Thoracic aorta (tissue), 2 donors: Measurements from ENCODE around the gene SCGN. TPM values are rescaled to one million over a fixed set of nuclear protein-coding genes. Genes with fewer than 3 reads are reported as not detected.

Source experiments
- ATAC-seq: fragments of 150-250 bp; one replicate; pipeline ENCODE4 v1.8.0; 2017; ENCODE audit warnings: low read depth; ENCODE audit not compliant: insufficient number of reproducible peaks, low FRiP score
- DNase-seq: peaks from one replicate; pipeline ENCODE4 v3.0.0-alpha.2; 2020; ENCODE audit warnings: low spot score
- H3K27ac ChIP-seq, 2 donors: fragments of 200-600 bp; sonication (generic); 1 replicate in 1 of 2; 2 replicates in 1 of 2; pipeline ENCODE4 v1.5.1; 2016; ENCODE audit warnings: mild to moderate bottlenecking in 2 of 2, moderate library complexity in 2 of 2
- H3K27me3 ChIP-seq: fragments of 200-600 bp; sonication (generic); replicated peaks from 2 replicates; pipeline ENCODE4 v1.6.0; 2016; ENCODE audit warnings: mild to moderate bottlenecking; ENCODE audit not compliant: insufficient read depth
- H3K36me3 ChIP-seq: fragments of 200-600 bp; sonication (generic); one replicate; pipeline ENCODE4 v1.5.1; 2016
- H3K4me1 ChIP-seq, 2 donors: fragments of 200-600 bp; sonication (generic); 1 replicate in 1 of 2; 2 replicates in 1 of 2; pipeline versions ENCODE4 v1.5.1 to v1.6.0; 2016; ENCODE audit warnings: low read depth in 2 of 2, mild to moderate bottlenecking in 1 of 2; ENCODE audit not compliant: control insufficient read depth in 1 of 2
- H3K4me3 ChIP-seq: fragments of 200-600 bp; sonication (generic); 2 replicates; pipeline ENCODE4 v1.5.1; 2016; ENCODE audit warnings: mild to moderate bottlenecking
- H3K9me3 ChIP-seq: fragments of 200-600 bp; sonication (generic); 2 replicates; pipeline ENCODE4 v1.5.1; 2016
- CTCF ChIP-seq: fragments of 200-600 bp; sonication (generic); IDR thresholded peaks from one replicate; pipeline ENCODE4 v1.5.1; 2019; ENCODE audit warnings: antibody characterized with exemption
- total RNA-seq, 2 donors: library from RNA; depleted of rRNA; stranded (reverse); fragments of >200 nt; gene quantifications; one replicate each; pipeline versions ENCODE4 v1.1.0 to v1.2.3, GENCODE V29; 2016

SCGN gene
- total RNA-seq, 2 donors from 2014 or later = 1.4 to 4.5 TPM

- ATAC-seq = no peak
- H3K27ac ChIP-seq = no peak overlapping the region
- H3K36me3 ChIP-seq = no peaks in the 10 kb centered on the region
- no peaks in the 10 kb centered on the region for H3K9me3 ChIP-seq
- TF ChIP-seq CTCF = no peak
- no peak overlapping the region for H3K4me3 ChIP-seq
- H3K27me3 ChIP-seq = no peaks in the 10 kb centered on the region
- no peak for DNase-seq
- no peaks in the 10 kb centered on the region for H3K4me1 ChIP-seq
Observed at GRCh38 chr6:25659633-25660368, 7.8 kb downstream of the SCGN start.

GRCh38 chr6:25660512-25660911, 8.5 kb downstream of the SCGN start:
- ATAC-seq (no peak), DNase-seq (no peak)
- H3K4me1 ChIP-seq = no peaks in the 10 kb centered on the region
- H3K27me3 ChIP-seq = no peaks in the 10 kb centered on the region
- H3K9me3 ChIP-seq = no peaks in the 10 kb centered on the region
- no peak overlapping the region for H3K4me3 ChIP-seq
- no peaks in the 10 kb centered on the region for H3K36me3 ChIP-seq
- TF ChIP-seq CTCF = no peak
- no peak overlapping the region for H3K27ac ChIP-seq

GRCh38 chr6:25661129-25661779, 9.2 kb downstream of the SCGN start:
- no peak for ATAC-seq
- Histone ChIP-seq H3K9me3 (no peaks in the 10 kb centered on the region), H3K27me3 (no peaks in the 10 kb centered on the region), H3K27ac (no peak overlapping the region), H3K4me1 (no peaks in the 10 kb centered on the region), H3K4me3 (no peak overlapping the region), H3K36me3 (no peaks in the 10 kb centered on the region)
- no peak for TF ChIP-seq CTCF
- no peak for DNase-seq

- Histone ChIP-seq H3K27ac (no peak overlapping the region), H3K4me3 (no peak overlapping the region), H3K27me3 (no peaks in the 10 kb centered on the region), H3K4me1 (no peaks in the 10 kb centered on the region), H3K36me3 (no peaks in the 10 kb centered on the region), H3K9me3 (no peaks in the 10 kb centered on the region)
- DNase-seq (no peak), ATAC-seq (no peak)
- TF ChIP-seq CTCF = no peak
Observed at GRCh38 chr6:25665455-25665854, 13.4 kb downstream of the SCGN start.

- ATAC-seq = no peak
- H3K9me3 ChIP-seq = no peaks in the 10 kb centered on the region
- H3K36me3 ChIP-seq = no peaks in the 10 kb centered on the region
- DNase-seq = no peak
- H3K4me3 ChIP-seq = no peak overlapping the region
- H3K27ac ChIP-seq = no peak overlapping the region
- TF ChIP-seq CTCF = no peak
- H3K4me1 ChIP-seq = no peaks in the 10 kb centered on the region
- H3K27me3 ChIP-seq = no peaks in the 10 kb centered on the region
Observed at GRCh38 chr6:25669413-25669812, 17.4 kb downstream of the SCGN start.
